DOHH2 (cell line): ENCODE measurements around the gene MARK4.

ENCODE experiments used
- H3F3A ChIP-seq: fragments of 200-600 bp; sonication (generic), shearing (Covaris generic); 2 replicates; pipeline ENCODE4 v1.6.0; 2016; ENCODE audit warnings: antibody characterized with exemption, mild to moderate bottlenecking; ENCODE audit not compliant: control insufficient read depth, insufficient read depth
- H3K27ac ChIP-seq: fragments of 200-600 bp; sonication (generic); 2 replicates; pipeline ENCODE4 v1.5.1; 2014; ENCODE audit warnings: low read depth, mild to moderate bottlenecking, low read length, moderate library complexity
- H3K27me3 ChIP-seq: fragments of 200-600 bp; sonication (generic); 2 replicates; pipeline ENCODE4 v1.6.1; 2014; ENCODE audit warnings: mild to moderate bottlenecking, low read length, mixed read lengths; ENCODE audit not compliant: control insufficient read depth
- H3K36me3 ChIP-seq: fragments of 200-600 bp; sonication (generic); 2 replicates; pipeline ENCODE4 v1.6.1; 2014; ENCODE audit warnings: mild to moderate bottlenecking, low read length, moderate library complexity, mixed read lengths; ENCODE audit not compliant: control insufficient read depth
- H3K4me1 ChIP-seq: fragments of 200-600 bp; sonication (generic); 2 replicates; pipeline ENCODE4 v1.6.1; 2014; ENCODE audit warnings: mild to moderate bottlenecking, low read length, mixed read lengths; ENCODE audit not compliant: control insufficient read depth
- H3K4me2 ChIP-seq: fragments of 200-600 bp; sonication (generic); 2 replicates; pipeline ENCODE4 v1.6.0; 2014; ENCODE audit warnings: mild to moderate bottlenecking, low read length, moderate library complexity
- H3K4me3 ChIP-seq: fragments of 200-600 bp; sonication (generic); 2 replicates; pipeline ENCODE4 v1.5.1; 2014; ENCODE audit warnings: mild to moderate bottlenecking, low read length, mixed read lengths
- H3K79me2 ChIP-seq: fragments of 200-600 bp; sonication (generic); 2 replicates; pipeline ENCODE4 v1.6.1; 2014; ENCODE audit warnings: mild to moderate bottlenecking, low read length, mixed read lengths; ENCODE audit not compliant: control insufficient read depth
- H3K9me2 ChIP-seq: fragments of 200-600 bp; sonication (generic); replicated peaks from 2 replicates; pipeline ENCODE4 v1.6.1; 2014; ENCODE audit warnings: mild to moderate bottlenecking, low read length, mixed read lengths; ENCODE audit not compliant: control insufficient read depth
- H3K9me3 ChIP-seq: fragments of 200-600 bp; sonication (generic); 2 replicates; pipeline ENCODE4 v1.6.1; 2014; ENCODE audit warnings: antibody characterized with exemption, low read length, mixed read lengths; ENCODE audit not compliant: control insufficient read depth, insufficient read depth
- H4K20me1 ChIP-seq: fragments of 200-600 bp; sonication (generic); 2 replicates; pipeline ENCODE4 v1.6.0; 2014; ENCODE audit warnings: low read depth, mild to moderate bottlenecking, antibody characterized with exemption, low read length, moderate library complexity; ENCODE audit not compliant: control insufficient read depth, insufficient read depth
- CTCF ChIP-seq: fragments of 200-600 bp; sonication (generic); IDR thresholded peaks from one replicate; pipeline ENCODE4 v1.5.1; 2014; ENCODE audit warnings: antibody characterized with exemption, mild to moderate bottlenecking, low read depth, low read length; ENCODE audit not compliant: poor library complexity, severe bottlenecking
- EZH2phosphoT487 ChIP-seq: fragments of 200-600 bp; sonication (generic); IDR thresholded peaks from 2 replicates; pipeline ENCODE4 v1.6.1; 2017; ENCODE audit warnings: borderline replicate concordance, mild to moderate bottlenecking, antibody characterized with exemption, low read length, moderate library complexity, mixed read lengths

The MARK4 gene

DNA sequence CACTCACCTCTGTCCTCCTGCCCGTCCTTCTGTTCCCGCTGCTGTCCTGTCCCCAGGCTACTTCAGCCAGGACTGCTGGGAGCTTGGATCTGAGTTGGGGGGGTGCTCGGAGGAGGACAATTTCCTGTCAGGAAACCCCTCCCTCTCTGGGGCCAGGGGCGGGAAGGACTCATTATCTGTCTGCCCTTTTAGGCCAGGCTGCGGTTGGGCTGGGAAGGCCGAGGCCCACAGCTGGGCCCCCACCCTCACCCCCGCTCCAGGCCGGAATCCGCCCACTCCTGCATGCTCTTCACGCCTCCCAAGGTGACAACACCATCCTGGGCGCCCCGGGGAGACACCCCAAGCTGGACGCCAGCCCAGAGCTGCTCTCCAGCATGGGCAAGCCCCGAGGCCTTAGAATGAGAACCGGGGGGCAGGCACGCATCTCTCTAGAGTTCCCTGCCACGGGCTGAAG is 5.7 kb upstream of the MARK4 start, which contains the start of gene EXOC3L2:
Gene EXOC3L2 (minus strand): TSS at position 74 of the 454 bp plus-strand sequence. CDS start 6,362 bp downstream, outside the sequence.
- no peaks in the 10 kb centered on the region for H3K9me2 ChIP-seq
- H3K9me3 ChIP-seq = no peaks in the 10 kb centered on the region
- H3K27me3 ChIP-seq = peaks cover 16% of the 10 kb centered on the region
- peaks cover 5% of the 10 kb centered on the region for H3K4me1 ChIP-seq
- H3K4me3 ChIP-seq = no peak within 1 kb of the TSS
- TF ChIP-seq CTCF (no peak), EZH2phosphoT487 (no peak)
- no peak within 1 kb of the TSS for H3K4me2 ChIP-seq
- no peaks in the 10 kb centered on the region for H4K20me1 ChIP-seq
- H3K36me3 ChIP-seq = no peaks in the 10 kb centered on the region
- H3K27ac ChIP-seq = no peak within 1 kb of the TSS
- H3F3A ChIP-seq = 0 out of 2 replicates have a peak, but pooled peaks cover 3% of the 10 kb centered on the region
- no peaks in the 10 kb centered on the region for H3K79me2 ChIP-seq

GRCh38 chr19:45245826-45246225 is 5.2 kb upstream of the MARK4 start:
- Histone ChIP-seq H3F3A (0 out of 2 replicates have a peak, but pooled peaks cover 3% of the 10 kb centered on the region), H3K27ac (no peak overlapping the region), H3K4me3 (no peak overlapping the region), H3K79me2 (no peaks in the 10 kb centered on the region), H3K9me3 (no peaks in the 10 kb centered on the region), H3K36me3 (no peaks in the 10 kb centered on the region), H4K20me1 (no peaks in the 10 kb centered on the region), H3K27me3 (peaks cover 19% of the 10 kb centered on the region), H3K4me2 (no peak overlapping the region), H3K9me2 (no peaks in the 10 kb centered on the region), H3K4me1 (peaks cover 10% of the 10 kb centered on the region)
- TF ChIP-seq EZH2phosphoT487 (no peak), CTCF (no peak)

- no peak for TF ChIP-seq CTCF
- no peak for TF ChIP-seq EZH2phosphoT487
- no peaks in the 10 kb centered on the region for H3K9me2 ChIP-seq
- H3K27me3 ChIP-seq = peaks cover 19% of the 10 kb centered on the region
Observed at GRCh38 chr19:45247136-45247535, 3.9 kb upstream of the MARK4 start.

More at GRCh38 chr19:45247136-45247535, 3.9 kb upstream of the MARK4 start:
- no peaks in the 10 kb centered on the region for H4K20me1 ChIP-seq
- no peak overlapping the region for H3K4me2 ChIP-seq
- H3K27ac ChIP-seq = no peak overlapping the region
- H3K9me3 ChIP-seq = no peaks in the 10 kb centered on the region
- H3F3A ChIP-seq = 0 out of 2 replicates have a peak, but pooled peaks cover 3% of the 10 kb centered on the region
- no peaks in the 10 kb centered on the region for H3K36me3 ChIP-seq
- peaks cover 15% of the 10 kb centered on the region for H3K4me1 ChIP-seq
- no peak overlapping the region for H3K4me3 ChIP-seq
- peaks cover 7% of the 10 kb centered on the region; the same call in 1 of the 2 replicates for H3K79me2 ChIP-seq
